ENCODE results near the gene FAM81B.

GRCh38 chr5:95358848-95359247 lies 32.3 kb upstream of the FAM81B start:
- TF ChIP-seq SP1 (IDR thresholded peaks at IDR 0.05) (no peak), BHLHE40 (IDR thresholded peaks at IDR 0.05; ENCODE audit: borderline replicate concordance) (no peak), ZNF384 (IDR thresholded peaks at IDR 0.05) (no peak), ARNT (IDR thresholded peaks at IDR 0.05) (no peak), NFRKB (IDR thresholded peaks at IDR 0.05) (no peak), TARDBP (IDR thresholded peaks at IDR 0.05) (no peak)
